ENCODE measurements around the gene LPP. TPM values are rescaled to one million over a fixed set of nuclear protein-coding genes. Genes with fewer than 3 reads are reported as not detected.

LPP gene
- total and polyA plus RNA-seq, 8 donors, result 8.0 to 885 (median 305) TPM

GRCh38 chr3:188233320-188233719, 79.4 kb downstream of the LPP start:
- Histone ChIP-seq H3K27ac (peak overlapping the region in 4 of 5 donors; percentile 74 to 92 (median 79)), H3K4me1 (peaks cover 22 to 96% (median 59%) of the 10 kb centered on the region in 4 donors)
- TF ChIP-seq EP300 (IDR thresholded peaks at IDR 0.05) (no peak), POLR2A (IDR thresholded peaks at IDR 0.05) (no peak), CTCF (IDR thresholded peaks at IDR 0.05) (no peak), POLR2AphosphoS5 (IDR thresholded peaks at IDR 0.05) (no peak)

GRCh38 chr3:188234132-188234531, 80.2 kb downstream of the LPP start:
- TF ChIP-seq CTCF (IDR thresholded peaks at IDR 0.05) (no peak), EP300 (IDR thresholded peaks at IDR 0.05) (no peak), POLR2A (IDR thresholded peaks at IDR 0.05) (no peak), POLR2AphosphoS5 (IDR thresholded peaks at IDR 0.05) (no peak)
- H3K4me3 ChIP-seq, result no peak overlapping the region
- H3K27me3 ChIP-seq, result no peaks in the 10 kb centered on the region
- peaks cover 18 to 96% (median 56%) of the 10 kb centered on the region in 4 donors for H3K4me1 ChIP-seq
- 91 to 99% (median 97%) methylated on average over 3 of the region's 3 CpGs for WGBS, 5 donors
- DNase-seq, result no peak
- H3K27ac ChIP-seq, result peak overlapping the region in 4 of 5 donors; percentile 17 to 92 (median 76)
- intact Hi-C loops (cut with DNase I; ENCODE audit: low total_unique reads), result no loop called here
- no peaks in the 10 kb centered on the region for H3K9me3 ChIP-seq
- H3K36me3 ChIP-seq, result peaks cover 0 to 6% (median 2%) of the 10 kb centered on the region in 4 donors

More at GRCh38 chr3:188233320-188233719, 79.4 kb downstream of the LPP start:
- Histone ChIP-seq H3K27me3 (no peaks in the 10 kb centered on the region), H3K4me3 (no peak overlapping the region), H3K36me3 (peaks cover 0 to 4% (median 2%) of the 10 kb centered on the region in 4 donors), H3K9me3 (no peaks in the 10 kb centered on the region)
- DNase-seq, result no peak
- 22 to 37% (median 29%) methylated on average over 1 of the region's 1 CpG for WGBS, 5 donors
- intact Hi-C loops (cut with DNase I; ENCODE audit: low total_unique reads), result no loop called here

- no peak for TF ChIP-seq POLR2A (IDR thresholded peaks at IDR 0.05)
- no peak for TF ChIP-seq POLR2AphosphoS5 (IDR thresholded peaks at IDR 0.05)
- no peak for TF ChIP-seq EP300 (IDR thresholded peaks at IDR 0.05)
- TF ChIP-seq CTCF (IDR thresholded peaks at IDR 0.05), result no peak
- WGBS, 5 donors, result 83 to 96% (median 95%) methylated on average over 4 of the region's 4 CpGs
- Histone ChIP-seq H3K4me3 (no peak overlapping the region), H3K36me3 (peaks cover 0 to 12% (median 0%) of the 10 kb centered on the region in 4 donors), H3K27ac (peak overlapping the region in 1 of 5 donors; percentile 92), H3K4me1 (peaks cover 13 to 97% (median 57%) of the 10 kb centered on the region in 4 donors), H3K9me3 (no peaks in the 10 kb centered on the region), H3K27me3 (no peaks in the 10 kb centered on the region)
- DNase-seq, result no peak
- intact Hi-C loops (cut with DNase I; ENCODE audit: low total_unique reads), result no loop called here
Measured at GRCh38 chr3:188236271-188236670, 82.3 kb downstream of the LPP start.

GRCh38 chr3:188239035-188239434, 85.1 kb downstream of the LPP start:
- Histone ChIP-seq H3K36me3 (peaks cover 0 to 10% (median 0%) of the 10 kb centered on the region in 4 donors), H3K4me1 (peaks cover 6 to 95% (median 47%) of the 10 kb centered on the region in 4 donors), H3K9me3 (no peaks in the 10 kb centered on the region), H3K27ac (peak overlapping the region in 1 of 5 donors; percentile 74), H3K27me3 (no peaks in the 10 kb centered on the region), H3K4me3 (no peak overlapping the region)
- no peak for DNase-seq
- WGBS, 5 donors, result 84 to 94% (median 90%) methylated on average over 7 of the region's 7 CpGs
- intact Hi-C loops (cut with DNase I; ENCODE audit: low total_unique reads), result no loop called here
- no peak for TF ChIP-seq POLR2AphosphoS5 (IDR thresholded peaks at IDR 0.05)
- TF ChIP-seq CTCF (IDR thresholded peaks at IDR 0.05), result no peak
- TF ChIP-seq POLR2A (IDR thresholded peaks at IDR 0.05), result no peak
- no peak for TF ChIP-seq EP300 (IDR thresholded peaks at IDR 0.05)

Data from stomach (tissue), 9 donors.